H54 (cell line): ENCODE results near the gene PAM.

Source experiments
- DNase-seq: peaks from one replicate; pipeline ENCODE4 v3.0.0; 2011; ENCODE audit warnings: low spot score, mixed read lengths; ENCODE audit not compliant: insufficient read length
- FAIRE-seq: peaks from 3 replicates; lab custom pipeline; 2011; peaks lifted over from hg19 to GRCh38; lab: Jason Lieb, UNC
- POLR2A ChIP-seq: IDR thresholded peaks from 2 replicates; pipeline ENCODE4 v1.6.1; 2011; ENCODE audit warnings: low read depth, mild to moderate bottlenecking, low read length

The PAM gene

GRCh38 chr5:102910240-102911226 lies 155.4 kb downstream of the PAM start:
- DNase-seq (peak; percentile 3), FAIRE-seq (peak; percentile 97)
- TF ChIP-seq POLR2A: no peak

DNA sequence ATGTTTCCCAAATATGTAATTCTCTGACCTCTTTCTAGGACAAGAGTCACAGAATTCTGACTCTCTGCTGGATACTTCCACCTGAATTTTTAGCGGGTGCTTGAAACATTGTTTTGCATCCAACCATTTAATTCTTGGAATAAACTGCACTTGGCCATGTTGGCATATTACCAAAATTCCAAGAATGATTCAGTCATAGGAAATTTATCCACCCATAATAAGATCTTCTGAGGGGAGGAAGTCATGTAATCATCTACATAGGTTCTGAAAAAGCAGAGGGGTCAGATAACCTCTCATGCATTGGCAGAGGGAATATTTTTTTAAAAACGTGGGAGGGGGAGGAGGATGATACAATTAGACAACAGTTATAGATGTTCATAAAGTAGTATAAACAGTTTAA lies 156.9 kb downstream of the PAM start:
- peak; percentile 92 for FAIRE-seq
- no peak for DNase-seq
- no peak for TF ChIP-seq POLR2A

DNA sequence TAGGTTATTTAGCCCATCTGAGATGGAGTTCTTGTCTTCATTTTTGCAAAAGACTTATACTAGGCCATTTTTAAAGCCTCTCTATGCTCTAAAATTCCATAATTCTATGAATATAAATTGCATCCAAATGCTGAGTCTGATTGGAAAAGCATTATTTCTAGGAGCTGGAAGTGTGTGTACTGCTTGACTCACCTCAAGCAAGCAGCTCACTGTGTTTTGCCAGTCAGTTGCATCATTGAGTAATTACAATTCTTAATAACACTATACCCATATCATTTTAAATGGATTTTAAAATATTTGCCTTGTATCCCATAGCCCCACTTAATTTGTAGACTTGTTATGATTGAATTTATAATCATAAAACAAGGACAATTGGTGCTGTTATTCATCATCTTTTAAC lies 161.0 kb downstream of the PAM start:
- TF ChIP-seq POLR2A: no peak
- DNase-seq (no peak), FAIRE-seq (no peak)

GRCh38 chr5:102918986-102919610 lies 164.0 kb downstream of the PAM start:
- FAIRE-seq (no peak), DNase-seq (no peak)
- TF ChIP-seq POLR2A: no peak

DNA sequence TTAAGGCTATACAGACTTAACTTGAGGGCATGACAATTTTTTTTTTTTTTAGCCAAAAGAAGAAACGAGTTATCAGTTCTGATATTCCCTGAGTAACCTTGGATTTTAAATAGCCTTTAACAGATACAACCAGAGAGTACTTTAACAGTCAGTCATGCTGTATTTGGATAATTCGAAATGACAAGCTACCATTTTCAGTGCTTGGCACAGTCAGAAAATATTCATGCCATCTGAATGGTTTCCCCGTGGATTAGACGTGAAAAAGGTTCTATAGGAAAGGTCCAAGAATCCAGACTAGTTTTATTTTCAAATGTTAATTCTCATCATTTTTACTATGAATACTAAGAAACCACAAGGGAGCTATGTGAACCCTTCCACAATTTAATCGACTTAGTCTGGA lies 165.7 kb downstream of the PAM start:
- FAIRE-seq (no peak), DNase-seq (no peak)
- no peak for TF ChIP-seq POLR2A

- FAIRE-seq (peak; percentile 36), DNase-seq (no peak)
- TF ChIP-seq POLR2A: no peak
Observed at GRCh38 chr5:102921341-102922044, 166.4 kb downstream of the PAM start.

GRCh38 chr5:102922111-102922720 lies 167.1 kb downstream of the PAM start:
- peak; percentile 38 for FAIRE-seq
- TF ChIP-seq POLR2A: no peak
- no peak for DNase-seq

- FAIRE-seq (peak; percentile 30), DNase-seq (no peak)
- TF ChIP-seq POLR2A: no peak
Observed at GRCh38 chr5:102922799-102923477, 167.8 kb downstream of the PAM start.

- DNase-seq (no peak), FAIRE-seq (no peak)
- no peak for TF ChIP-seq POLR2A
Observed at GRCh38 chr5:102924963-102925362, 169.9 kb downstream of the PAM start.

GRCh38 chr5:102927007-102927406 lies 171.9 kb downstream of the PAM start:
- no peak for TF ChIP-seq POLR2A
- DNase-seq (no peak), FAIRE-seq (no peak)

DNA sequence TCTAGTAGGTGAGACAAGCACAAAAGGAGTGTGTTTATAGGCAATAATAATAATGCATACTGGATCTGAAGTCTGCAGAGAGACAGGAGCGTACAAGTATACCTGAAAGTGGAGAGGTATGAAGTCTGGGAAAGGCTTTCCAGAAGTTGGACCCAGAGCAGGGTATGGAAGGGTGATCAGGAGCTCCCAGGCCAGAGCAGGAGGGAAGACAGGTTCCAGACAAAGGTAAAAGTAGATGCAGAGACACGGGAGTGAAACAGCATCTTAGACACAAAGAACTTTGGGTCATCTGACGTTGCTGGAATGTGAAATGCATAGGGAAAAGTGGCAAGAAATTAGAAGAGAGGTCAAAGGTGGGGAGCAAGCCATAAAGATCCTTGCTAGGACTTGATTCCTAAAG lies 175.1 kb downstream of the PAM start:
- no peak for TF ChIP-seq POLR2A
- DNase-seq (no peak), FAIRE-seq (no peak)

GRCh38 chr5:102931085-102931725 lies 176.1 kb downstream of the PAM start:
- DNase-seq (no peak), FAIRE-seq (no peak)
- no peak for TF ChIP-seq POLR2A
